Liver (tissue), 9 donors: ENCODE measurements around the gene MUC2. TPM values are rescaled to one million over a fixed set of nuclear protein-coding genes. Genes with fewer than 3 reads are reported as not detected.

Experiments used
- DNase-seq: peaks from one replicate; pipeline ENCODE4 v3.0.0-alpha.2; 2017; ENCODE audit warnings: low spot score
- H3K27ac ChIP-seq, 2 donors: one replicate each; pipeline ENCODE4 v1.7.0; 2013; ENCODE audit warnings: inconsistent platforms in 2 of 2, low read length in 2 of 2, control low read depth in 1 of 2, low read depth in 1 of 2, mild to moderate bottlenecking in 1 of 2
- H3K27me3 ChIP-seq, 4 donors: one replicate each; pipeline versions ENCODE4 v1.6.1 to v1.7.0; 2013; ENCODE audit warnings: low read length in 3 of 4, inconsistent platforms in 1 of 4, mild to moderate bottlenecking in 1 of 4, moderate library complexity in 1 of 4; ENCODE audit not compliant: control insufficient read depth in 4 of 4, insufficient read depth in 4 of 4
- H3K36me3 ChIP-seq, 4 donors: one replicate each; pipeline versions ENCODE4 v1.6.1 to v1.7.0; 2013; ENCODE audit warnings: low read length in 3 of 4, mild to moderate bottlenecking in 3 of 4, low read depth in 1 of 4, moderate library complexity in 1 of 4; ENCODE audit not compliant: control insufficient read depth in 4 of 4, insufficient read depth in 3 of 4
- H3K4me1 ChIP-seq, 4 donors: one replicate each; pipeline versions ENCODE4 v1.6.1 to v1.7.0; 2013; ENCODE audit warnings: low read length in 3 of 4, mild to moderate bottlenecking in 3 of 4, moderate library complexity in 1 of 4; ENCODE audit not compliant: control insufficient read depth in 4 of 4, insufficient read depth in 4 of 4
- H3K4me3 ChIP-seq, 3 donors: one replicate each; pipeline versions ENCODE4 v1.6.1 to v1.7.0; 2013; ENCODE audit warnings: low read length in 3 of 3, control low read depth in 1 of 3, low read depth in 1 of 3, mild to moderate bottlenecking in 1 of 3
- H3K9ac ChIP-seq, 2 donors: one replicate each; pipeline ENCODE4 v1.7.0; 2013; ENCODE audit warnings: low read length in 2 of 2, mild to moderate bottlenecking in 2 of 2, moderate library complexity in 2 of 2, control low read depth in 1 of 2, low read depth in 1 of 2
- H3K9me3 ChIP-seq, 4 donors: one replicate each; pipeline versions ENCODE4 v1.6.1 to v1.7.0; 2013; ENCODE audit warnings: low read length in 3 of 4; ENCODE audit not compliant: control insufficient read depth in 4 of 4
- ATF3 ChIP-seq: IDR thresholded peaks from 2 replicates; pipeline ENCODE4 v1.6.1; 2016; ENCODE audit warnings: antibody characterized with exemption
- FOXA2 ChIP-seq: IDR thresholded peaks from 2 replicates; pipeline ENCODE4 v1.6.1; 2016; ENCODE audit warnings: antibody characterized with exemption
- GABPA ChIP-seq, 2 donors: IDR thresholded peaks in 1 of 2; conservative IDR thresholded peaks in 1 of 2; 2 replicates each; pipeline ENCODE4 v1.6.1; 2016; ENCODE audit warnings: antibody characterized with exemption in 2 of 2, mild to moderate bottlenecking in 1 of 2, moderate library complexity in 1 of 2
- HNF4A ChIP-seq, 2 donors: conservative IDR thresholded peaks; 2 replicates each; pipeline ENCODE4 v1.6.1; 2016; ENCODE audit warnings: antibody characterized with exemption in 2 of 2, mild to moderate bottlenecking in 2 of 2
- MAX ChIP-seq: IDR thresholded peaks from 2 replicates; pipeline ENCODE4 v1.6.1; 2016; ENCODE audit warnings: antibody characterized with exemption
- NR2F2 ChIP-seq: IDR thresholded peaks from 2 replicates; pipeline ENCODE4 v1.6.1; 2016; ENCODE audit warnings: antibody characterized with exemption
- REST ChIP-seq: IDR thresholded peaks from 2 replicates; pipeline ENCODE4 v1.6.1; 2016; ENCODE audit warnings: antibody characterized with exemption, mild to moderate bottlenecking
- RXRA ChIP-seq, 2 donors: IDR thresholded peaks; 2 replicates each; pipeline ENCODE4 v1.6.1; 2017 to 2018; ENCODE audit warnings: antibody characterized with exemption in 2 of 2, mild to moderate bottlenecking in 1 of 2
- TAF1 ChIP-seq: conservative IDR thresholded peaks from 2 replicates; pipeline ENCODE4 v1.6.1; 2016; ENCODE audit warnings: antibody characterized with exemption, mild to moderate bottlenecking
- YY1 ChIP-seq: IDR thresholded peaks from 2 replicates; pipeline ENCODE4 v1.6.1; 2016; ENCODE audit warnings: antibody characterized with exemption, mild to moderate bottlenecking
- ZBTB33 ChIP-seq: IDR thresholded peaks from 2 replicates; pipeline ENCODE4 v1.6.1; 2016; ENCODE audit warnings: antibody characterized with exemption
- WGBS: extraction: QIAGEN DNeasy Blood & Tissue Kit; methylation state at CpG from one replicate; pipeline ENCODE4 v1.1.7; 2013; 5-methylcytosine and 5-hydroxymethylcytosine counted together
- polyA plus RNA-seq, 2 donors: library from polyadenylated mRNA; stranded (reverse) in 1 of 2; unstranded in 1 of 2; fragments of 200-250 nt in 1 of 2; fragments of >200 nt in 1 of 2; fragmentation: Nextera tagmentation in 1 of 2; extraction: Ambion mirVana in 1 of 2; gene quantifications; one replicate each; pipeline versions ENCODE4 v1.2.1 to v1.2.3, GENCODE V29; 2013 to 2015
- total RNA-seq, 2 donors: library from RNA; depleted of rRNA; stranded (reverse); fragments of >200 nt; gene quantifications; one replicate each; pipeline ENCODE4 v1.2.3, GENCODE V29; 2014
- donor health status: healthy.
- donor health status: healthy.
- donor health status: healthy.
- donor health status: healthy.
- donor health status: healthy.

Gene MUC2
- total and polyA plus RNA-seq, 4 donors, result under 0.01 TPM; not detected in 3

- H3K4me1 ChIP-seq, result no peaks in the 10 kb centered on the region
- no peaks in the 10 kb centered on the region for H3K9me3 ChIP-seq
- WGBS, result 85% methylated on average over 12 of the region's 12 CpGs
- no peak for DNase-seq
- H3K4me3 ChIP-seq, result no peak overlapping the region
- no peak overlapping the region for H3K9ac ChIP-seq
- H3K27ac ChIP-seq, result no peak overlapping the region
- TF ChIP-seq ATF3 (no peak), MAX (no peak), YY1 (no peak), RXRA (IDR thresholded peaks at IDR 0.05) (no peak), GABPA (IDR thresholded peaks at IDR 0.05 in 1 of 2, conservative IDR thresholded peaks at IDR 0.05 in 1 of 2) (no peak), HNF4A (conservative IDR thresholded peaks at IDR 0.05) (no peak), REST (no peak), ZBTB33 (no peak), NR2F2 (no peak), FOXA2 (no peak)
- no peaks in the 10 kb centered on the region for H3K27me3 ChIP-seq
- no peaks in the 10 kb centered on the region for H3K36me3 ChIP-seq
Measured at GRCh38 chr11:1091332-1092083, 16.8 kb downstream of the MUC2 start.

DNA sequence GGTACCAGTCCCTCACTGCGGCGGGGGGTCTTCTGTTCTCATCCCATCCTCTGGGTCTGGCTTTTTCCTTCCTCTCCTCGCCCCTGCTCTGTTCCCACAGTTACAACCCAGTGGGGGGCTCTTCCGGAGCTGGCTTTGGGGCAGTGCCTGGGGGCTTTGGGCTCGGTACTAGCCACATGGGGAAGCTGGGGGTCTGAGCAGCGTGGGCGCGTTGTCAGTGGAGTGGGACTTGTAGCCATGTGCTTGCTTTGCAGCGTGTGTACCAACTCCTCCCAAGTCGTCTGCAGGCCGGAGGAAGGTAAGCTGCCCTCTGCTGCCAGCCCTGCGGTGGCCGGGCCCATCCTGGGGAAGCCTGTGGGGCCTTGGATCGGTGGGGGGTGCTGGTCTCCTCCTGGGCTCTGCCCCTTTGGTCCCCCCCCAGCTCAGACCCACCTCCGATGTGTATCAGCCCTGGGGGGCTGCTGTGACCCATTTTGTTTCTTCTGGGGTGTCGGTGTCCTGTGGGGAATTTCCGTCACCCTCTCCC lies 17.5 kb downstream of the MUC2 start:
- Histone ChIP-seq H3K27ac (no peak overlapping the region), H3K9me3 (no peaks in the 10 kb centered on the region), H3K4me3 (no peak overlapping the region), H3K4me1 (no peaks in the 10 kb centered on the region), H3K9ac (no peak overlapping the region), H3K36me3 (no peaks in the 10 kb centered on the region), H3K27me3 (no peaks in the 10 kb centered on the region)
- no peak for DNase-seq
- TF ChIP-seq YY1 (no peak), TAF1 (no peak), GABPA (IDR thresholded peaks at IDR 0.05 in 1 of 2, conservative IDR thresholded peaks at IDR 0.05 in 1 of 2) (no peak), ZBTB33 (no peak)
- 71% methylated on average over 17 of the region's 17 CpGs for WGBS
